ENCODE results near the gene ATP2B2. TPM values are rescaled to one million over a fixed set of nuclear protein-coding genes. Genes with fewer than 3 reads are reported as not detected.

The ATP2B2 gene
- total RNA-seq, 1 donor from 2014 or later, result not detected

- H3K79me2 ChIP-seq (ENCODE audit: low read depth), result no peaks in the 10 kb centered on the region
- Mint-ChIP-seq H3K9me3 (peaks cover 2% of the 10 kb centered on the region), H3K4me3 (no peak overlapping the region), H3K27me3 (ENCODE audit: insufficient read depth, low read depth) (peaks cover 12% of the 10 kb centered on the region), H3K4me1 (no peaks in the 10 kb centered on the region), H3K36me3 (no peaks in the 10 kb centered on the region), H3K27ac (peak overlapping the region; percentile 21)
- no peaks in the 10 kb centered on the region for H3K36me3 ChIP-seq
- TF ChIP-seq CTCF (IDR thresholded peaks at IDR 0.05) (no peak), EZH2phosphoT487 (IDR thresholded peaks at IDR 0.05) (no peak), EZH2 (IDR thresholded peaks at IDR 0.05) (no peak)
- H3K9ac ChIP-seq, result no peak overlapping the region
- H3F3A ChIP-seq (ENCODE audit: low read depth), result no peaks in the 10 kb centered on the region
- H3K4me3 ChIP-seq, result no peak overlapping the region
- no peaks in the 10 kb centered on the region for H3K27me3 ChIP-seq
- H3K27ac ChIP-seq, result no peak overlapping the region
- no peaks in the 10 kb centered on the region for H3K9me3 ChIP-seq (ENCODE audit: low read depth)
- H4K20me1 ChIP-seq (ENCODE audit: low read depth), result no peaks in the 10 kb centered on the region
- DNase-seq (ENCODE audit: low spot score), result no peak
- H3K4me2 ChIP-seq, result no peak overlapping the region
- H2AFZ ChIP-seq (replicated peaks), result no peak overlapping the region
- no peaks in the 10 kb centered on the region for H3K4me1 ChIP-seq
These were observed 160.3 kb downstream of the ATP2B2 start for GRCh38 chr3:10344944-10345575.

- H3K27me3 Mint-ChIP-seq (ENCODE audit: insufficient read depth, low read depth), result peaks cover 9% of the 10 kb centered on the region
- Histone ChIP-seq H3K27me3 (no peaks in the 10 kb centered on the region), H3K27ac (no peak overlapping the region)
These were observed 161.0 kb downstream of the ATP2B2 start for GRCh38 chr3:10344147-10344943.

DNA sequence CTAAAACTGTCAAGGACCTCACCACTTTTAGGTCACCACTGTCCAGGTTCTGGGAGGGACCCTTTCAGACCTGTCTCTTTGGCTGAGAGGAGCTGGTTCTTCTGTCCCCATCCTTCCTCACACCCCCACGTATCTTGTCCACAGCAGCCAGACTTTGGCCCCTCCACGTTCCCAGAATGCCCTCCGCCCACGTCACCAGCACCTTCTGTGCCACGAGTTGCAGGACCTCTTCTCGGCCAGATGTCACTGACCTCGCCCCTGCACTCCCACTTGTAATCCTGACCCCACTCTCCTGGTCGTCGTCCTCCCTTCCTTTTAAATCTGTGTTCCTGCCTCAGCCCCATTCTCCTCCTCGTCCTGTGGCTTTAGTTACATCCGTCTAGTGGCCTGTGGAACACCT is 161.9 kb downstream of the ATP2B2 start:
- Histone ChIP-seq H3K27ac (no peak overlapping the region), H3F3A (ENCODE audit: low read depth) (no peaks in the 10 kb centered on the region), H4K20me1 (ENCODE audit: low read depth) (no peaks in the 10 kb centered on the region), H3K4me1 (peaks cover 11% of the 10 kb centered on the region), H3K79me2 (ENCODE audit: low read depth) (no peaks in the 10 kb centered on the region), H3K9ac (no peak overlapping the region), H3K27me3 (no peaks in the 10 kb centered on the region), H3K9me3 (ENCODE audit: low read depth) (no peaks in the 10 kb centered on the region), H2AFZ (replicated peaks) (no peak overlapping the region), H3K36me3 (no peaks in the 10 kb centered on the region), H3K4me2 (no peak overlapping the region), H3K4me3 (no peak overlapping the region)
- no peak overlapping the region for H3K4me3 Mint-ChIP-seq
- peaks cover 9% of the 10 kb centered on the region for H3K27me3 Mint-ChIP-seq (ENCODE audit: insufficient read depth, low read depth)
- TF ChIP-seq CTCF (IDR thresholded peaks at IDR 0.05) (no peak), EZH2phosphoT487 (IDR thresholded peaks at IDR 0.05) (no peak), EZH2 (IDR thresholded peaks at IDR 0.05) (no peak)
- H3K4me1 Mint-ChIP-seq, result no peaks in the 10 kb centered on the region
- H3K36me3 Mint-ChIP-seq, result no peaks in the 10 kb centered on the region
- no peak overlapping the region for H3K27ac Mint-ChIP-seq
- DNase-seq (ENCODE audit: low spot score), result no peak
- peaks cover 2% of the 10 kb centered on the region for H3K9me3 Mint-ChIP-seq

More at GRCh38 chr3:10344147-10344943, 161.0 kb downstream of the ATP2B2 start:
- Histone ChIP-seq H3K79me2 (ENCODE audit: low read depth) (no peaks in the 10 kb centered on the region), H4K20me1 (ENCODE audit: low read depth) (no peaks in the 10 kb centered on the region), H3K9ac (no peak overlapping the region), H3K4me2 (no peak overlapping the region), H2AFZ (replicated peaks) (peak overlapping the region; percentile 86), H3K9me3 (ENCODE audit: low read depth) (no peaks in the 10 kb centered on the region), H3K36me3 (no peaks in the 10 kb centered on the region), H3K4me1 (peaks cover 3% of the 10 kb centered on the region), H3K4me3 (no peak overlapping the region), H3F3A (ENCODE audit: low read depth) (no peaks in the 10 kb centered on the region)
- no peaks in the 10 kb centered on the region for H3K36me3 Mint-ChIP-seq
- H3K27ac Mint-ChIP-seq, result peak overlapping the region; percentile 44
- H3K4me3 Mint-ChIP-seq, result no peak overlapping the region
- peaks cover 2% of the 10 kb centered on the region for H3K9me3 Mint-ChIP-seq
- no peaks in the 10 kb centered on the region for H3K4me1 Mint-ChIP-seq
- TF ChIP-seq EZH2 (IDR thresholded peaks at IDR 0.05) (no peak), EZH2phosphoT487 (IDR thresholded peaks at IDR 0.05) (no peak), CTCF (IDR thresholded peaks at IDR 0.05) (peak; percentile 95)
- peak; percentile 74 for DNase-seq (ENCODE audit: low spot score)
